ENCODE data around the gene BBIP1. TPM values are rescaled to one million over a fixed set of nuclear protein-coding genes. Genes with fewer than 3 reads are reported as not detected.

BBIP1 gene
- total and polyA plus RNA-seq, 10 of the 15 experiments (the other 5 are each of a cell fraction or from before 2014, with no cell fraction given), result 13.8 to 40.8 (median 31.3) TPM

DNA sequence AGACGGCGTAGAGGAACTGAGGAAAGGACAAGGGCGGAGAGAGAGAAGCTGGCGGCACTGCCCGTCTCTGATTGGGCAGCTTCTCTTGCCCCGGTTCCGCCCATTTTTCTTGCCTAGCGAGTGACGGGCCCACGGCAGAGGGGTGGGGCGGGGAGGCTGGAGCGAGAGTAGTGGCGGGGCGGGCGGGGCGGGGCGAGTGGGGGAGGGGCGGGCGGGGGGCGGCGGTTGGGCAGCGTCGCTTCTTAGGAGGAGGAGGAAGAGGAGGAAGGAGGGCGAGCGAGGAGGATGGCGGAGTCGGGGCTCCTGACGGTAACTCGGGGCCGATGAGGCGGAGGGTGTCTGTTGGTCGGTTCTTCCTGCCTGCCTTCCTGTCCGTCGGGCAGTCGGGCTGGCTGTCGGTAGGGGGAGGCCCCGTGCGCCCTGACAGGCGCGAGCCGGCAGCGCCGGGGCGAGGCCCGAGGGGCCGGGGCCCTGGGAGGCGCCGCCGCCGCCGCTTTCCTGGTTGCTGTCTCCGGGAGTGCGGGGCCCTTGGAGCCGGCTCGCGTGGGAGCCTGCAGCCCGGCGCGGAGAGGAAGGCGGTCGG lies 460 bp upstream of the BBIP1 start, which contains the start of gene SHOC2 (continued):
- 0 out of 4 replicates have a peak, but pooled peaks of 1 of the 2 experiments have one; percentile 25 for TF ChIP-seq ETV6 (conservative IDR thresholded peaks at IDR 0.05 in 1 of 2, IDR thresholded peaks at IDR 0.05 in 1 of 2; ENCODE audit: borderline replicate concordance in 1 of 2, low read depth in 1 of 2)
- no peak for TF ChIP-seq KLF5 (IDR thresholded peaks at IDR 0.05; ENCODE audit: partially characterized antibody)
- no peak for TF ChIP-seq NRF1 (conservative IDR thresholded peaks at IDR 0.05; ENCODE audit: low read depth, low read length)
- no peak for TF ChIP-seq ZNF217 (IDR thresholded peaks at IDR 0.05)
- TF ChIP-seq FOS (IDR thresholded peaks at IDR 0.05; ENCODE audit: borderline replicate concordance, extremely low read depth, insufficient read length), result no peak
- TF ChIP-seq TCF12 (IDR thresholded peaks at IDR 0.05; ENCODE audit: low read depth, low read length), result no peak
- no peak for TF ChIP-seq ESRRA (IDR thresholded peaks at IDR 0.05; ENCODE audit: low read length)
- no peak for TF ChIP-seq BMI1 (IDR thresholded peaks at IDR 0.05; ENCODE audit: borderline replicate concordance)
- TF ChIP-seq CEBPB (IDR thresholded peaks at IDR 0.05; ENCODE audit: borderline replicate concordance in 1 of 2, low read depth in 2 of 2, low read length in 2 of 2), result no peak
- peak; percentile 39; the same call in 1 of the 2 replicates for TF ChIP-seq RB1 (IDR thresholded peaks at IDR 0.05; ENCODE audit: borderline replicate concordance)
- TF ChIP-seq BRCA1 (IDR thresholded peaks at IDR 0.05; ENCODE audit: low read depth, low read length), result no peak
- TF ChIP-seq, protein P1, sequence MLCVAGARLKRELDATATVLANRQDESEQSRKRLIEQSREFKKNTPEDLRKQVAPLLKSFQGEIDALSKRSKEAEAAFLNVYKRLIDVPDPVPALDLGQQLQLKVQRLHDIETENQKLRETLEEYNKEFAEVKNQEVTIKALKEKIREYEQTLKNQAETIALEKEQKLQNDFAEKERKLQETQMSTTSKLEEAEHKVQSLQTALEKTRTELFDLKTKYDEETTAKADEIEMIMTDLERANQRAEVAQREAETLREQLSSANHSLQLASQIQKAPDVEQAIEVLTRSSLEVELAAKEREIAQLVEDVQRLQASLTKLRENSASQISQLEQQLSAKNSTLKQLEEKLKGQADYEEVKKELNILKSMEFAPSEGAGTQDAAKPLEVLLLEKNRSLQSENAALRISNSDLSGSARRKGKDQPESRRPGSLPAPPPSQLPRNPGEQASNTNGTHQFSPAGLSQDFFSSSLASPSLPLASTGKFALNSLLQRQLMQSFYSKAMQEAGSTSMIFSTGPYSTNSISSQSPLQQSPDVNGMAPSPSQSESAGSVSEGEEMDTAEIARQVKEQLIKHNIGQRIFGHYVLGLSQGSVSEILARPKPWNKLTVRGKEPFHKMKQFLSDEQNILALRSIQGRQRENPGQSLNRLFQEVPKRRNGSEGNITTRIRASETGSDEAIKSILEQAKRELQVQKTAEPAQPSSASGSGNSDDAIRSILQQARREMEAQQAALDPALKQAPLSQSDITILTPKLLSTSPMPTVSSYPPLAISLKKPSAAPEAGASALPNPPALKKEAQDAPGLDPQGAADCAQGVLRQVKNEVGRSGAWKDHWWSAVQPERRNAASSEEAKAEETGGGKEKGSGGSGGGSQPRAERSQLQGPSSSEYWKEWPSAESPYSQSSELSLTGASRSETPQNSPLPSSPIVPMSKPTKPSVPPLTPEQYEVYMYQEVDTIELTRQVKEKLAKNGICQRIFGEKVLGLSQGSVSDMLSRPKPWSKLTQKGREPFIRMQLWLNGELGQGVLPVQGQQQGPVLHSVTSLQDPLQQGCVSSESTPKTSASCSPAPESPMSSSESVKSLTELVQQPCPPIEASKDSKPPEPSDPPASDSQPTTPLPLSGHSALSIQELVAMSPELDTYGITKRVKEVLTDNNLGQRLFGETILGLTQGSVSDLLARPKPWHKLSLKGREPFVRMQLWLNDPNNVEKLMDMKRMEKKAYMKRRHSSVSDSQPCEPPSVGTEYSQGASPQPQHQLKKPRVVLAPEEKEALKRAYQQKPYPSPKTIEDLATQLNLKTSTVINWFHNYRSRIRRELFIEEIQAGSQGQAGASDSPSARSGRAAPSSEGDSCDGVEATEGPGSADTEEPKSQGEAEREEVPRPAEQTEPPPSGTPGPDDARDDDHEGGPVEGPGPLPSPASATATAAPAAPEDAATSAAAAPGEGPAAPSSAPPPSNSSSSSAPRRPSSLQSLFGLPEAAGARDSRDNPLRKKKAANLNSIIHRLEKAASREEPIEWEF (IDR thresholded peaks at IDR 0.05; ENCODE audit: insufficient replicate concordance, low read depth, low read length), result no peak
- no peak for TF ChIP-seq IKZF2 (IDR thresholded peaks at IDR 0.05)
- no peak for TF ChIP-seq STAT3 (IDR thresholded peaks at IDR 0.05; ENCODE audit: low read depth, low read length)
- no peak for TF ChIP-seq EP300 (IDR thresholded peaks at IDR 0.05; ENCODE audit: borderline replicate concordance in 1 of 2, control insufficient read depth in 1 of 2, low read depth in 2 of 2, low read length in 2 of 2)
- TF ChIP-seq RAD51 (IDR thresholded peaks at IDR 0.05), result no peak
- no peak for TF ChIP-seq TARDBP (IDR thresholded peaks at IDR 0.05; ENCODE audit: borderline replicate concordance)
- TF ChIP-seq, protein P2, sequence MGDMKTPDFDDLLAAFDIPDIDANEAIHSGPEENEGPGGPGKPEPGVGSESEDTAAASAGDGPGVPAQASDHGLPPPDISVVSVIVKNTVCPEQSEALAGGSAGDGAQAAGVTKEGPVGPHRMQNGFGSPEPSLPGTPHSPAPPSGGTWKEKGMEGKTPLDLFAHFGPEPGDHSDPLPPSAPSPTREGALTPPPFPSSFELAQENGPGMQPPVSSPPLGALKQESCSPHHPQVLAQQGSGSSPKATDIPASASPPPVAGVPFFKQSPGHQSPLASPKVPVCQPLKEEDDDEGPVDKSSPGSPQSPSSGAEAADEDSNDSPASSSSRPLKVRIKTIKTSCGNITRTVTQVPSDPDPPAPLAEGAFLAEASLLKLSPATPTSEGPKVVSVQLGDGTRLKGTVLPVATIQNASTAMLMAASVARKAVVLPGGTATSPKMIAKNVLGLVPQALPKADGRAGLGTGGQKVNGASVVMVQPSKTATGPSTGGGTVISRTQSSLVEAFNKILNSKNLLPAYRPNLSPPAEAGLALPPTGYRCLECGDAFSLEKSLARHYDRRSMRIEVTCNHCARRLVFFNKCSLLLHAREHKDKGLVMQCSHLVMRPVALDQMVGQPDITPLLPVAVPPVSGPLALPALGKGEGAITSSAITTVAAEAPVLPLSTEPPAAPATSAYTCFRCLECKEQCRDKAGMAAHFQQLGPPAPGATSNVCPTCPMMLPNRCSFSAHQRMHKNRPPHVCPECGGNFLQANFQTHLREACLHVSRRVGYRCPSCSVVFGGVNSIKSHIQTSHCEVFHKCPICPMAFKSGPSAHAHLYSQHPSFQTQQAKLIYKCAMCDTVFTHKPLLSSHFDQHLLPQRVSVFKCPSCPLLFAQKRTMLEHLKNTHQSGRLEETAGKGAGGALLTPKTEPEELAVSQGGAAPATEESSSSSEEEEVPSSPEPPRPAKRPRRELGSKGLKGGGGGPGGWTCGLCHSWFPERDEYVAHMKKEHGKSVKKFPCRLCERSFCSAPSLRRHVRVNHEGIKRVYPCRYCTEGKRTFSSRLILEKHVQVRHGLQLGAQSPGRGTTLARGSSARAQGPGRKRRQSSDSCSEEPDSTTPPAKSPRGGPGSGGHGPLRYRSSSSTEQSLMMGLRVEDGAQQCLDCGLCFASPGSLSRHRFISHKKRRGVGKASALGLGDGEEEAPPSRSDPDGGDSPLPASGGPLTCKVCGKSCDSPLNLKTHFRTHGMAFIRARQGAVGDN (IDR thresholded peaks at IDR 0.05), result 0 out of 2 replicates have a peak, but pooled peaks have one; percentile 51
- TF ChIP-seq ZBED1 (IDR thresholded peaks at IDR 0.05; ENCODE audit: borderline replicate concordance), result no peak
- TF ChIP-seq SIX5 (IDR thresholded peaks at IDR 0.05; ENCODE audit: low read depth, low read length, severe bottlenecking), result no peak
- TF ChIP-seq GATAD2B (conservative IDR thresholded peaks at IDR 0.05; ENCODE audit: low read depth), result peak; percentile 83
- TF ChIP-seq, protein P3, sequence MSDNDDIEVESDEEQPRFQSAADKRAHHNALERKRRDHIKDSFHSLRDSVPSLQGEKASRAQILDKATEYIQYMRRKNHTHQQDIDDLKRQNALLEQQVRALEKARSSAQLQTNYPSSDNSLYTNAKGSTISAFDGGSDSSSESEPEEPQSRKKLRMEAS (IDR thresholded peaks at IDR 0.05; ENCODE audit: low read depth, low read length), result no peak

Data from GM12878 (cell line).